ENCODE measurements around the gene SSR2.

SSR2 gene

GRCh38 chr1:155976062-155976912 is 44.5 kb downstream of the SSR2 start:
- peaks cover 0 to 9% of the 10 kb centered on the region in 2 experiments; a peak in 2 of 3 replicates for H3K36me3 ChIP-seq (ENCODE audit: control insufficient read depth in 2 of 2, insufficient read depth in 1 of 2, low read length in 2 of 2)
- POLR2A ChIA-PET = interaction anchor here (0.5 to 4.4 kb wide), 13 partner anchors 11 to 237 kb away, joined by 3 to 28 read pairs (median 4); partner anchors contain the start of genes KHDC4 and RXFP4
- no peaks in the 10 kb centered on the region for H3K9me3 ChIP-seq (ENCODE audit: control insufficient read depth, insufficient read depth, low read depth, low read length)
- peak overlapping the region; percentile 97 for H3K27ac ChIP-seq (ENCODE audit: extremely low read depth, low read depth, low read length)
- peak overlapping the region; percentile 91 for H3K4me3 ChIP-seq (ENCODE audit: low read depth, low read length)
- H3K4me1 ChIP-seq (ENCODE audit: control insufficient read depth, insufficient read depth, low read length) = peaks cover 36% of the 10 kb centered on the region
- CTCF ChIA-PET = interaction anchor here (0.5 to 4.7 kb wide), 13 partner anchors 9 to 329 kb away, joined by 3 to 45 read pairs (median 3); no protein-coding TSS in a partner anchor
- TF ChIP-seq ZNF645 (tag by site-specific recombination; IDR thresholded peaks at IDR 0.05) (no peak), SP7 (tag by site-specific recombination; IDR thresholded peaks at IDR 0.05) (peak; percentile 88), ZNF701 (tag by site-specific recombination; IDR thresholded peaks at IDR 0.05) (no peak), ZNF426 (tag by site-specific recombination; IDR thresholded peaks at IDR 0.05) (no peak), ZNF423 (tag by site-specific recombination; IDR thresholded peaks at IDR 0.05) (peak; percentile 50; the same call in 1 of the 2 replicates), ZBTB8A (tag by site-specific recombination; IDR thresholded peaks at IDR 0.05) (peak; percentile 72), PRDM6 (tag by site-specific recombination; IDR thresholded peaks at IDR 0.05) (no peak), GLI4 (tag by site-specific recombination; IDR thresholded peaks at IDR 0.05) (no peak), HOXA7 (CRISPR knock-in tag; IDR thresholded peaks at IDR 0.05; ENCODE audit: borderline replicate concordance) (no peak), ZBTB20 (tag by site-specific recombination; IDR thresholded peaks at IDR 0.05) (peak; percentile 87), ZBTB21 (tag by site-specific recombination; IDR thresholded peaks at IDR 0.05) (peak; percentile 38; the same call in 1 of the 2 replicates), TCF7L2 (IDR thresholded peaks at IDR 0.05; ENCODE audit: borderline replicate concordance, low read depth, low read length) (no peak), AEBP2 (tag by site-specific recombination; IDR thresholded peaks at IDR 0.05; ENCODE audit: borderline replicate concordance) (no peak), ZNF529 (tag by site-specific recombination; IDR thresholded peaks at IDR 0.05; ENCODE audit: insufficient replicate concordance) (no peak), ZNF707 (tag by site-specific recombination; IDR thresholded peaks at IDR 0.05) (no peak), ZNF791 (tag by site-specific recombination; IDR thresholded peaks at IDR 0.05) (no peak), ZBTB49 (tag by site-specific recombination; IDR thresholded peaks at IDR 0.05; ENCODE audit: low read depth) (no peak), ZSCAN30 (tag by site-specific recombination; IDR thresholded peaks at IDR 0.05) (peak; percentile 88), SP3 (tag by site-specific recombination; IDR thresholded peaks at IDR 0.05) (peak; percentile 41; the same call in 1 of the 2 replicates), ZNF311 (tag by site-specific recombination; IDR thresholded peaks at IDR 0.05; ENCODE audit: borderline replicate concordance) (no peak), ZBTB7A (tag by site-specific recombination; IDR thresholded peaks at IDR 0.05; ENCODE audit: low read depth) (no peak), ZNF157 (tag by site-specific recombination; IDR thresholded peaks at IDR 0.05) (no peak), ZNF658 (tag by site-specific recombination; IDR thresholded peaks at IDR 0.05) (no peak), PRDM4 (tag by site-specific recombination; IDR thresholded peaks at IDR 0.05) (peak; percentile 91), GLIS1 (tag by site-specific recombination; IDR thresholded peaks at IDR 0.05) (peak; percentile 93), ZNF121 (tag by site-specific recombination; IDR thresholded peaks at IDR 0.05) (no peak), ZBTB26 (tag by site-specific recombination; optimal IDR thresholded peaks at IDR 0.05) (peak; percentile 4)

Measured in HEK293 (cell line).